ENCODE measurements around the gene JMJD4. TPM values are rescaled to one million over a fixed set of nuclear protein-coding genes. Genes with fewer than 3 reads are reported as not detected.

JMJD4 gene
- polyA plus RNA-seq, 1 donor (not counting 4 experiments of a cell fraction or from before 2014, with no cell fraction given) = 19.5 TPM

DNA sequence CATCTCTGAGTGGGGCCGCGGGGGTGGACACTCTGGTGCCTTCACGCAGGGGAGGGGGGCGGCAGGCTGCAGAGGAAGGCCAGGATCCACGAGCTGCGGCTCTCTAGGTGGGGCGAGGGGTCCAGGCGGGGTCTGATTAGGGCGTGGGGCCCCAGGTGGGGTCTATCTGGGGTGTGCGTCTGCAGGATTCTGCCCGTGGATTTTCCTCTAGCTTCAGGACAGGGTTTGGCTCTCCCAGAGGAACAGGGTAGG, 6.3 kb downstream of the JMJD4 start:
- H3K27me3 ChIP-seq (ENCODE audit: control insufficient read depth, extremely low read depth, insufficient read depth, low read length) = no peaks in the 10 kb centered on the region
- no peak for DNase-seq (ENCODE audit: low read depth, low spot score)
- H2AFZ ChIP-seq (ENCODE audit: control insufficient read depth, low read length) = no peak overlapping the region
- peak overlapping the region; percentile 36 to 64 (median 63) for H3K4me3 ChIP-seq (ENCODE audit: control insufficient read depth in 2 of 3, extremely low read depth in 1 of 3, insufficient read depth in 2 of 3, low read depth in 1 of 3, low read length in 3 of 3)
- H3K4me1 ChIP-seq (ENCODE audit: control insufficient read depth, extremely low read depth, insufficient read depth, low read length) = peaks cover 18% of the 10 kb centered on the region
- H3K27ac ChIP-seq (ENCODE audit: control insufficient read depth, insufficient read depth, low read length) = no peak overlapping the region
- H4K20me1 ChIP-seq (ENCODE audit: control insufficient read depth, extremely low read depth, insufficient read depth, low read length) = peaks cover 3% of the 10 kb centered on the region
- no peak for FAIRE-seq
- H3K4me2 ChIP-seq (ENCODE audit: control insufficient read depth, extremely low read depth, insufficient read depth, low read depth, low read length) = peak overlapping the region; percentile 89
- H3K79me2 ChIP-seq (ENCODE audit: control insufficient read depth, insufficient read depth, low read length) = peaks cover 14% of the 10 kb centered on the region
- H3K9me1 ChIP-seq (ENCODE audit: control insufficient read depth, extremely low read depth, insufficient read depth, low read length) = no peaks in the 10 kb centered on the region
- peaks cover 13 to 15% of the 10 kb centered on the region in 2 experiments for H3K36me3 ChIP-seq (ENCODE audit: control insufficient read depth in 2 of 2, extremely low read depth in 1 of 2, insufficient read depth in 2 of 2, low read length in 2 of 2)
- peak overlapping the region; percentile 64 for H3K9ac ChIP-seq (ENCODE audit: control insufficient read depth, extremely low read depth, insufficient read depth, low read length)
- TF ChIP-seq, protein P1, sequence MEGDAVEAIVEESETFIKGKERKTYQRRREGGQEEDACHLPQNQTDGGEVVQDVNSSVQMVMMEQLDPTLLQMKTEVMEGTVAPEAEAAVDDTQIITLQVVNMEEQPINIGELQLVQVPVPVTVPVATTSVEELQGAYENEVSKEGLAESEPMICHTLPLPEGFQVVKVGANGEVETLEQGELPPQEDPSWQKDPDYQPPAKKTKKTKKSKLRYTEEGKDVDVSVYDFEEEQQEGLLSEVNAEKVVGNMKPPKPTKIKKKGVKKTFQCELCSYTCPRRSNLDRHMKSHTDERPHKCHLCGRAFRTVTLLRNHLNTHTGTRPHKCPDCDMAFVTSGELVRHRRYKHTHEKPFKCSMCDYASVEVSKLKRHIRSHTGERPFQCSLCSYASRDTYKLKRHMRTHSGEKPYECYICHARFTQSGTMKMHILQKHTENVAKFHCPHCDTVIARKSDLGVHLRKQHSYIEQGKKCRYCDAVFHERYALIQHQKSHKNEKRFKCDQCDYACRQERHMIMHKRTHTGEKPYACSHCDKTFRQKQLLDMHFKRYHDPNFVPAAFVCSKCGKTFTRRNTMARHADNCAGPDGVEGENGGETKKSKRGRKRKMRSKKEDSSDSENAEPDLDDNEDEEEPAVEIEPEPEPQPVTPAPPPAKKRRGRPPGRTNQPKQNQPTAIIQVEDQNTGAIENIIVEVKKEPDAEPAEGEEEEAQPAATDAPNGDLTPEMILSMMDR (optimal IDR thresholded peaks at IDR 0.05 in 1 of 3, IDR thresholded peaks at IDR 0.05 in 1 of 3, conservative IDR thresholded peaks at IDR 0.05 in 1 of 3; ENCODE audit: extremely low read depth in 1 of 3, insufficient read depth in 2 of 3, low read length in 3 of 3) = no peak
- TF ChIP-seq EZH2 (IDR thresholded peaks at IDR 0.05; ENCODE audit: low read length) = no peak
- dilution Hi-C loops (cut with MboI; ENCODE audit: extremely low pct_ligation_motif_present, low sequenced_read_pairs) = no loop called here
- no peaks in the 10 kb centered on the region for H3K9me3 ChIP-seq (ENCODE audit: control insufficient read depth, low read depth, low read length)

GRCh38 chr1:227728059-227728891, 6.8 kb downstream of the JMJD4 start:
- Histone ChIP-seq H3K27me3 (ENCODE audit: control insufficient read depth, extremely low read depth, insufficient read depth, low read length) (no peaks in the 10 kb centered on the region), H3K4me3 (ENCODE audit: control insufficient read depth in 2 of 3, extremely low read depth in 1 of 3, insufficient read depth in 2 of 3, low read depth in 1 of 3, low read length in 3 of 3) (peak overlapping the region; percentile 36 to 64 (median 63)), H3K79me2 (ENCODE audit: control insufficient read depth, insufficient read depth, low read length) (peaks cover 8% of the 10 kb centered on the region), H3K9me3 (ENCODE audit: control insufficient read depth, low read depth, low read length) (peaks cover under 1% of the 10 kb centered on the region), H2AFZ (ENCODE audit: control insufficient read depth, low read length) (peak overlapping the region; percentile 50), H3K9me1 (ENCODE audit: control insufficient read depth, extremely low read depth, insufficient read depth, low read length) (no peaks in the 10 kb centered on the region), H4K20me1 (ENCODE audit: control insufficient read depth, extremely low read depth, insufficient read depth, low read length) (peaks cover 3% of the 10 kb centered on the region), H3K4me2 (ENCODE audit: control insufficient read depth, extremely low read depth, insufficient read depth, low read depth, low read length) (peak overlapping the region; percentile 89), H3K36me3 (ENCODE audit: control insufficient read depth in 2 of 2, extremely low read depth in 1 of 2, insufficient read depth in 2 of 2, low read length in 2 of 2) (peaks cover 10 to 13% of the 10 kb centered on the region in 2 experiments), H3K9ac (ENCODE audit: control insufficient read depth, extremely low read depth, insufficient read depth, low read length) (peak overlapping the region; percentile 64), H3K4me1 (ENCODE audit: control insufficient read depth, extremely low read depth, insufficient read depth, low read length) (peaks cover 13% of the 10 kb centered on the region), H3K27ac (ENCODE audit: control insufficient read depth, insufficient read depth, low read length) (no peak overlapping the region)
- dilution Hi-C loops (cut with MboI; ENCODE audit: extremely low pct_ligation_motif_present, low sequenced_read_pairs) = no loop called here
- FAIRE-seq = peak; percentile 34
- DNase-seq (ENCODE audit: low read depth, low spot score) = no peak
- TF ChIP-seq, protein P1 (optimal IDR thresholded peaks at IDR 0.05 in 1 of 3, IDR thresholded peaks at IDR 0.05 in 1 of 3, conservative IDR thresholded peaks at IDR 0.05 in 1 of 3; ENCODE audit: extremely low read depth in 1 of 3, insufficient read depth in 2 of 3, low read length in 3 of 3) = no peak
- no peak for TF ChIP-seq EZH2 (IDR thresholded peaks at IDR 0.05; ENCODE audit: low read length)
